ENCODE measurements around the gene SYK. TPM values are rescaled to one million over a fixed set of nuclear protein-coding genes. Genes with fewer than 3 reads are reported as not detected.

Gene SYK
- total RNA-seq, 1 experiment from 2014 or later: 9.0 TPM

DNA sequence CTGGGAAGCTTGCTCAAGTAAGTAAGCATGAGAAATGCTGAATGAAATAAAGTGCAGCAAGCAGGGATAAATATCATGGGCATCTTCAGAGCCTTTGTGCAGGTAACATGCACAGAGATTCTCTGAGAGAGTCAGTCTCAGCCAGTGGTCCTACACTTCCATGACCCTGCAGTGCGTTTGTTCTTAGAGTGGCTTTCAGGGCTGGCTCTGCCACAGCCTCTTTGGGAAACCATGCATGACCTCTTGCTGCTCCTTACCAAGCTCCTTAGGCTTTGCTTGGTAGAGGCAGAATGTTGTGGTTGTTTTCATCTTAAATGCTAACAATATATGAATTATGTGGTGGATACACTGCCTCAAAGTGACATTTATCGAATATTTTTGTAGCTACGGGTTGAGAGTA lies 5.4 kb downstream of the SYK start:
- H3K36me3 ChIP-seq (ENCODE audit: control insufficient read depth in 1 of 2, insufficient read depth in 2 of 2, low read length in 2 of 2): no peaks in the 10 kb centered on the region
- H3K9me3 ChIP-seq (ENCODE audit: control insufficient read depth in 1 of 2, insufficient read depth in 1 of 2, low read depth in 1 of 2, low read length in 2 of 2): no peaks in the 10 kb centered on the region
- H3K4me2 ChIP-seq (ENCODE audit: low read length): no peak overlapping the region
- ChIA-PET CTCF (interaction anchor here (0.6 kb wide), 1 partner anchor 9 kb away, joined by 3 read pairs; no protein-coding TSS in a partner anchor), POLR2A (no interaction called here), RAD21 (ENCODE audit: low non-redundant PET in 1 of 2, low total read pairs in 2 of 2, uncharacterized antibody in 2 of 2, unreplicated experiment in 2 of 2) (no interaction called here)
- no peak overlapping the region for H2AFZ ChIP-seq (ENCODE audit: low read depth, low read length, poor library complexity, severe bottlenecking)
- no peaks in the 10 kb centered on the region for H3K9me2 ChIP-seq (ENCODE audit: insufficient read depth)
- ATAC-seq: no peak
- H3K79me2 ChIP-seq (ENCODE audit: insufficient read depth, low read length): no peaks in the 10 kb centered on the region
- no peak for TF ChIP-seq EGR1 (IDR thresholded peaks at IDR 0.05; ENCODE audit: low read depth)
- TF ChIP-seq RAD21 (IDR thresholded peaks at IDR 0.05; ENCODE audit: low read depth): no peak
- TF ChIP-seq FOSL1 (IDR thresholded peaks at IDR 0.05; ENCODE audit: low read depth): no peak
- TF ChIP-seq, protein P1, sequence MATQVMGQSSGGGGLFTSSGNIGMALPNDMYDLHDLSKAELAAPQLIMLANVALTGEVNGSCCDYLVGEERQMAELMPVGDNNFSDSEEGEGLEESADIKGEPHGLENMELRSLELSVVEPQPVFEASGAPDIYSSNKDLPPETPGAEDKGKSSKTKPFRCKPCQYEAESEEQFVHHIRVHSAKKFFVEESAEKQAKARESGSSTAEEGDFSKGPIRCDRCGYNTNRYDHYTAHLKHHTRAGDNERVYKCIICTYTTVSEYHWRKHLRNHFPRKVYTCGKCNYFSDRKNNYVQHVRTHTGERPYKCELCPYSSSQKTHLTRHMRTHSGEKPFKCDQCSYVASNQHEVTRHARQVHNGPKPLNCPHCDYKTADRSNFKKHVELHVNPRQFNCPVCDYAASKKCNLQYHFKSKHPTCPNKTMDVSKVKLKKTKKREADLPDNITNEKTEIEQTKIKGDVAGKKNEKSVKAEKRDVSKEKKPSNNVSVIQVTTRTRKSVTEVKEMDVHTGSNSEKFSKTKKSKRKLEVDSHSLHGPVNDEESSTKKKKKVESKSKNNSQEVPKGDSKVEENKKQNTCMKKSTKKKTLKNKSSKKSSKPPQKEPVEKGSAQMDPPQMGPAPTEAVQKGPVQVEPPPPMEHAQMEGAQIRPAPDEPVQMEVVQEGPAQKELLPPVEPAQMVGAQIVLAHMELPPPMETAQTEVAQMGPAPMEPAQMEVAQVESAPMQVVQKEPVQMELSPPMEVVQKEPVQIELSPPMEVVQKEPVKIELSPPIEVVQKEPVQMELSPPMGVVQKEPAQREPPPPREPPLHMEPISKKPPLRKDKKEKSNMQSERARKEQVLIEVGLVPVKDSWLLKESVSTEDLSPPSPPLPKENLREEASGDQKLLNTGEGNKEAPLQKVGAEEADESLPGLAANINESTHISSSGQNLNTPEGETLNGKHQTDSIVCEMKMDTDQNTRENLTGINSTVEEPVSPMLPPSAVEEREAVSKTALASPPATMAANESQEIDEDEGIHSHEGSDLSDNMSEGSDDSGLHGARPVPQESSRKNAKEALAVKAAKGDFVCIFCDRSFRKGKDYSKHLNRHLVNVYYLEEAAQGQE (IDR thresholded peaks at IDR 0.05; ENCODE audit: low read depth): no peak
- TF ChIP-seq ELF1 (IDR thresholded peaks at IDR 0.05; ENCODE audit: borderline replicate concordance, low read depth): no peak
- no peak for TF ChIP-seq CEBPB (IDR thresholded peaks at IDR 0.05; ENCODE audit: low read depth)
- no peak for TF ChIP-seq SIN3A (IDR thresholded peaks at IDR 0.05; ENCODE audit: low read depth)
- no peaks in the 10 kb centered on the region for H4K20me1 ChIP-seq (ENCODE audit: insufficient read depth)
- no peak overlapping the region for H3K9ac ChIP-seq (ENCODE audit: low read length)
- H3K4me1 ChIP-seq (ENCODE audit: control insufficient read depth in 1 of 2, insufficient read depth in 2 of 2, low read length in 2 of 2): peaks cover 5 to 6% of the 10 kb centered on the region in 2 experiments
- H3K27ac ChIP-seq (ENCODE audit: low read depth, low read length): no peak overlapping the region
- BruUV-seq (replicated peaks): no TSS peak
- 0 out of 2 replicates have a peak, but pooled peaks cover 5% of the 10 kb centered on the region for H3K27me3 ChIP-seq (ENCODE audit: insufficient read depth, low read length)
- DNase-seq (ENCODE audit: low read depth, low spot score): no peak
- H3K4me3 ChIP-seq (replicated peaks in 1 of 2; ENCODE audit: low read depth in 1 of 2, low read length in 2 of 2): no peak overlapping the region
- intact Hi-C loops (cut with micrococcal nuclease): no loop called here

DNA sequence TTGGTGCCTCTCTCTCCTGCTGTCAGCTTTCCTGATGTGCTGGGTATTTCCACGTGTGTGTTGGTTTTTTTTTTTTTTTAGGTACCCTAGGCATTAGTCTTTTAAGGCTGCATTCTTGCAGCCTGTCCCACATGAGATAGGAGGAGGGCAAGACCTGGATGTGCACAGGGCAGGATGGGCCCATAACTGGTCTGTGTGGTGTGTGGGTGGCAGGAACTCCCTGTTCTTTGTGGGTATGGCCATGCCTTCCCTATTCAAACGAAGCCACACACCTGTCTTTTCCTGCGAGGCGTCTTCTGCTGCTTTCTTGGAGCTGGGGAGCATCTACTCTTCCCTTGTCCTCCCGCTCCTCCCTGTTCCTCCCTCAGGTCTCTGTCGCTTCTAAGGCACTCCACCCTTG lies 6.8 kb downstream of the SYK start:
- H3K27ac ChIP-seq (ENCODE audit: low read depth, low read length): no peak overlapping the region
- H3K9me2 ChIP-seq (ENCODE audit: insufficient read depth): no peaks in the 10 kb centered on the region
- no peaks in the 10 kb centered on the region for H3K36me3 ChIP-seq (ENCODE audit: control insufficient read depth in 1 of 2, insufficient read depth in 2 of 2, low read length in 2 of 2)
- peaks cover 0 to 6% of the 10 kb centered on the region in 2 experiments; a peak in 2 of 4 replicates for H3K4me1 ChIP-seq (ENCODE audit: control insufficient read depth in 1 of 2, insufficient read depth in 2 of 2, low read length in 2 of 2)
- H3K4me2 ChIP-seq (ENCODE audit: low read length): no peak overlapping the region
- POLR2A ChIA-PET: no interaction called here
- H3K79me2 ChIP-seq (ENCODE audit: insufficient read depth, low read length): no peaks in the 10 kb centered on the region
- H4K20me1 ChIP-seq (ENCODE audit: insufficient read depth): no peaks in the 10 kb centered on the region
- CTCF ChIA-PET: no interaction called here
- H2AFZ ChIP-seq (ENCODE audit: low read depth, low read length, poor library complexity, severe bottlenecking): no peak overlapping the region
- H3K9me3 ChIP-seq (ENCODE audit: control insufficient read depth in 1 of 2, insufficient read depth in 1 of 2, low read depth in 1 of 2, low read length in 2 of 2): no peaks in the 10 kb centered on the region
- RAD21 ChIA-PET (ENCODE audit: low non-redundant PET in 1 of 2, low total read pairs in 2 of 2, uncharacterized antibody in 2 of 2, unreplicated experiment in 2 of 2): no interaction called here
- ATAC-seq (no peak), DNase-seq (ENCODE audit: low read depth, low spot score) (no peak)
- TF ChIP-seq, protein P2, sequence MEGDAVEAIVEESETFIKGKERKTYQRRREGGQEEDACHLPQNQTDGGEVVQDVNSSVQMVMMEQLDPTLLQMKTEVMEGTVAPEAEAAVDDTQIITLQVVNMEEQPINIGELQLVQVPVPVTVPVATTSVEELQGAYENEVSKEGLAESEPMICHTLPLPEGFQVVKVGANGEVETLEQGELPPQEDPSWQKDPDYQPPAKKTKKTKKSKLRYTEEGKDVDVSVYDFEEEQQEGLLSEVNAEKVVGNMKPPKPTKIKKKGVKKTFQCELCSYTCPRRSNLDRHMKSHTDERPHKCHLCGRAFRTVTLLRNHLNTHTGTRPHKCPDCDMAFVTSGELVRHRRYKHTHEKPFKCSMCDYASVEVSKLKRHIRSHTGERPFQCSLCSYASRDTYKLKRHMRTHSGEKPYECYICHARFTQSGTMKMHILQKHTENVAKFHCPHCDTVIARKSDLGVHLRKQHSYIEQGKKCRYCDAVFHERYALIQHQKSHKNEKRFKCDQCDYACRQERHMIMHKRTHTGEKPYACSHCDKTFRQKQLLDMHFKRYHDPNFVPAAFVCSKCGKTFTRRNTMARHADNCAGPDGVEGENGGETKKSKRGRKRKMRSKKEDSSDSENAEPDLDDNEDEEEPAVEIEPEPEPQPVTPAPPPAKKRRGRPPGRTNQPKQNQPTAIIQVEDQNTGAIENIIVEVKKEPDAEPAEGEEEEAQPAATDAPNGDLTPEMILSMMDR (IDR thresholded peaks at IDR 0.05 in 2 of 3, conservative IDR thresholded peaks at IDR 0.05 in 1 of 3; ENCODE audit: borderline replicate concordance in 1 of 3, insufficient read depth in 1 of 3, low read depth in 2 of 3, low read length in 2 of 3): no peak
- TF ChIP-seq CEBPB (IDR thresholded peaks at IDR 0.05; ENCODE audit: low read depth) (no peak), JUND (IDR thresholded peaks at IDR 0.05) (no peak), EZH2phosphoT487 (IDR thresholded peaks at IDR 0.05; ENCODE audit: borderline replicate concordance) (no peak)
- TF ChIP-seq, protein P1 (IDR thresholded peaks at IDR 0.05; ENCODE audit: low read depth): no peak
- intact Hi-C loops (cut with micrococcal nuclease): no loop called here
- no peak overlapping the region for H3K9ac ChIP-seq (ENCODE audit: low read length)
- H3K4me3 ChIP-seq (replicated peaks in 1 of 2; ENCODE audit: low read depth in 1 of 2, low read length in 2 of 2): no peak overlapping the region
- BruUV-seq (replicated peaks): no TSS peak
- no peaks in the 10 kb centered on the region for H3K27me3 ChIP-seq (ENCODE audit: insufficient read depth, low read length)

Data from HCT116 (cell line).